B cell (primary cell): ENCODE measurements around the gene C2orf92.

Experiments used
- EZH2 ChIP-seq: IDR thresholded peaks from 2 replicates; pipeline ENCODE4 v1.6.1; 2012; ENCODE audit warnings: borderline replicate concordance, low read depth, mild to moderate bottlenecking, moderate library complexity, low read length; ENCODE audit not compliant: insufficient read depth, poor library complexity, severe bottlenecking
- TF ChIP-seq, protein P1 (sequence below): fragments of 200-600 bp; IDR thresholded peaks from one replicate; pipeline ENCODE4 v1.8.0; 2022; ENCODE audit warnings: antibody characterized with exemption, mild to moderate bottlenecking

GRCh38 chr2:97733341-97734035 lies 64.0 kb downstream of the C2orf92 start:
- TF ChIP-seq, protein P1, sequence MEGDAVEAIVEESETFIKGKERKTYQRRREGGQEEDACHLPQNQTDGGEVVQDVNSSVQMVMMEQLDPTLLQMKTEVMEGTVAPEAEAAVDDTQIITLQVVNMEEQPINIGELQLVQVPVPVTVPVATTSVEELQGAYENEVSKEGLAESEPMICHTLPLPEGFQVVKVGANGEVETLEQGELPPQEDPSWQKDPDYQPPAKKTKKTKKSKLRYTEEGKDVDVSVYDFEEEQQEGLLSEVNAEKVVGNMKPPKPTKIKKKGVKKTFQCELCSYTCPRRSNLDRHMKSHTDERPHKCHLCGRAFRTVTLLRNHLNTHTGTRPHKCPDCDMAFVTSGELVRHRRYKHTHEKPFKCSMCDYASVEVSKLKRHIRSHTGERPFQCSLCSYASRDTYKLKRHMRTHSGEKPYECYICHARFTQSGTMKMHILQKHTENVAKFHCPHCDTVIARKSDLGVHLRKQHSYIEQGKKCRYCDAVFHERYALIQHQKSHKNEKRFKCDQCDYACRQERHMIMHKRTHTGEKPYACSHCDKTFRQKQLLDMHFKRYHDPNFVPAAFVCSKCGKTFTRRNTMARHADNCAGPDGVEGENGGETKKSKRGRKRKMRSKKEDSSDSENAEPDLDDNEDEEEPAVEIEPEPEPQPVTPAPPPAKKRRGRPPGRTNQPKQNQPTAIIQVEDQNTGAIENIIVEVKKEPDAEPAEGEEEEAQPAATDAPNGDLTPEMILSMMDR, result no peak
- TF ChIP-seq EZH2, result no peak
